Measurements from ENCODE around the gene VRK1.

Gene VRK1

GRCh38 chr14:96817750-96818666 lies 20.8 kb downstream of the VRK1 start:
- TF ChIP-seq, protein P1, sequence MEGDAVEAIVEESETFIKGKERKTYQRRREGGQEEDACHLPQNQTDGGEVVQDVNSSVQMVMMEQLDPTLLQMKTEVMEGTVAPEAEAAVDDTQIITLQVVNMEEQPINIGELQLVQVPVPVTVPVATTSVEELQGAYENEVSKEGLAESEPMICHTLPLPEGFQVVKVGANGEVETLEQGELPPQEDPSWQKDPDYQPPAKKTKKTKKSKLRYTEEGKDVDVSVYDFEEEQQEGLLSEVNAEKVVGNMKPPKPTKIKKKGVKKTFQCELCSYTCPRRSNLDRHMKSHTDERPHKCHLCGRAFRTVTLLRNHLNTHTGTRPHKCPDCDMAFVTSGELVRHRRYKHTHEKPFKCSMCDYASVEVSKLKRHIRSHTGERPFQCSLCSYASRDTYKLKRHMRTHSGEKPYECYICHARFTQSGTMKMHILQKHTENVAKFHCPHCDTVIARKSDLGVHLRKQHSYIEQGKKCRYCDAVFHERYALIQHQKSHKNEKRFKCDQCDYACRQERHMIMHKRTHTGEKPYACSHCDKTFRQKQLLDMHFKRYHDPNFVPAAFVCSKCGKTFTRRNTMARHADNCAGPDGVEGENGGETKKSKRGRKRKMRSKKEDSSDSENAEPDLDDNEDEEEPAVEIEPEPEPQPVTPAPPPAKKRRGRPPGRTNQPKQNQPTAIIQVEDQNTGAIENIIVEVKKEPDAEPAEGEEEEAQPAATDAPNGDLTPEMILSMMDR (conservative IDR thresholded peaks at IDR 0.05; ENCODE audit: low read depth, low read length): no peak

DNA sequence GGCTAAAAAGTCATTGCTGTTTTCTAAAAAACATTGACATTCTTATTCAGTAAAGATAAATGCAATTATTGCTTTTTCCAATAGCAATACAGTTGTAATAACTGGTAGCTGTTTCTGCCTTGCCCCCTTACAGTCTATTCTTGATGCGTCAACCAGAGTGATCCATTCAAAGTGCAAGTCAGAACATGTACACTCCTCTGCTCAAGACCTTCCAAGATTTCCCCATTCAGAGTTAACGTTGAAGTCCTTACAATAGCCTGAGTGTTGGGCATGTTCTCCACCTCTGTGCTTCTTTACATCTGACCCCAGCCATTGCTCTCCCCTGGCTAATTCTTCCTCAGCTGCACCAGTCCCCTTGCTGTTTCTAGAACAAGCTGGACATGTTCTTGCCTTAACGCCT lies 24.3 kb downstream of the VRK1 start:
- no peak overlapping the region for H3K4me3 ChIP-seq (ENCODE audit: low read depth, low read length)
- TF ChIP-seq, protein P1 (conservative IDR thresholded peaks at IDR 0.05; ENCODE audit: low read depth, low read length): no peak
- DNase-seq (ENCODE audit: low read depth): no peak

More at GRCh38 chr14:96817750-96818666, 20.8 kb downstream of the VRK1 start:
- DNase-seq (ENCODE audit: low read depth): peak; percentile 11
- no peak overlapping the region for H3K4me3 ChIP-seq (ENCODE audit: low read depth, low read length)

GRCh38 chr14:96823652-96824051 lies 26.5 kb downstream of the VRK1 start:
- no peak overlapping the region for H3K4me3 ChIP-seq (ENCODE audit: low read depth, low read length)
- TF ChIP-seq, protein P1 (conservative IDR thresholded peaks at IDR 0.05; ENCODE audit: low read depth, low read length): no peak
- no peak for DNase-seq (ENCODE audit: low read depth)

DNA sequence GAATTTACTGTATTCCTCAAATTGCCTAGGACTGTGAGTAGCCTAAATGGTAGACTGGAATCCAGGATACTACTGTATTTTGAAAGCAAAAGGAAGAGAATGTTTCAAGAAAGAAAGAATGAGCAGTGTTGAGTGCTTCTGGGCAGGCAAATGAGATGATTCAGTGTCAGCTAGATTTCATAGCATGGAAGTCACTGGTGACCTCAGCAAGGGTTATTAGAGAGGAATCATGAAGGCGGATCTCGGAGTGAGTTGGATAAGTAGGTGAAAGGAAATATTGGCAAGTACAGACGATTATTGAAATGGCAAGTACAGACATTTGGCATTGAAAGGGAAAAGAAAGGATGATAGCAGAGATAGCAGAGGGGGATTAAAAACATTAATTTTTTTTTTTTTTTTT lies 27.1 kb downstream of the VRK1 start:
- H3K4me3 ChIP-seq (ENCODE audit: low read depth, low read length): no peak overlapping the region
- TF ChIP-seq, protein P1 (conservative IDR thresholded peaks at IDR 0.05; ENCODE audit: low read depth, low read length): no peak
- peak; percentile 84 for DNase-seq (ENCODE audit: low read depth)

DNA sequence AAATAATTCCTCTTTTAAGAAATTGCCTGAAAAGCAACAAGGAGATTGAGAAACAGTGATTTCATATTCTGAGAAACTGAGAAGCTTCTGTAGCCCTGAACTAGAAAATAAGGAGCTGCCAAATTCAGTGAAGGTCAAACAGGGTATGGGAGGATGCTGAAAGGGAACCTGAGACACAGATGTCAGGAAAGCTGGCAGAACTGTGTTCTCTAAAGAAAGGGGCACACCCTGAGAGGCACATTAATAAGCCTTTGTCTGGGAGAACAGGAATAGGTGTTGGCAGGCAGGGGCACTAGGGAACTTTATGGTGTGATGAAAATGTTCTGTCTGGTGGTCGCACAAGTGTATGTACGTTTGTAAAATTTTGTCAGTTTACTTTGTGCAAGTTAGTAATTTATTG lies 29.6 kb downstream of the VRK1 start:
- TF ChIP-seq, protein P1 (conservative IDR thresholded peaks at IDR 0.05; ENCODE audit: low read depth, low read length): no peak
- no peak for DNase-seq (ENCODE audit: low read depth)
- H3K4me3 ChIP-seq (ENCODE audit: low read depth, low read length): no peak overlapping the region

DNA sequence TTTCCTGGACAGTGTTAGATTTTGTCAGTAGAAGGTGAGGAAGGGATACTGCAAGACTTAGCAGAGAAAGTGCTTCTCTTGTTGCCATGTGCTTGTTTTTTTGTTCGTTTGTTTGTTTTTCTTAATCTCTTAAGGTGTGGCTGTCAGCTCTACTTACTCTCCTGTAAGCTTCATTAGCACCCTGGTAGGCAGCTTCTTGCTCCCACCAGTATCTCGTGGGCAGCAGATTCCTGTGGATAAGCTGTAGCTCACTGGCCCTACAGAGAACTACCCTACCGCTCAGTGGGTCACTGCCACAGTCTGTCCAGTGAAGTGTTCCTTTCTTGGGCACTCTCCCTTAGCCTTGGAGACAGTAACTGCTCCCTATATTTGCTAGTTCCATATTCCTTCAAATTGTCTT lies 30.1 kb downstream of the VRK1 start:
- no peak for DNase-seq (ENCODE audit: low read depth)
- no peak overlapping the region for H3K4me3 ChIP-seq (ENCODE audit: low read depth, low read length)

More for the DNA sequence above, 30.1 kb downstream of the VRK1 start:
- TF ChIP-seq, protein P1 (conservative IDR thresholded peaks at IDR 0.05; ENCODE audit: low read depth, low read length): no peak

All from choroid plexus epithelial cell (primary cell).